Dedifferentiated amniotic fluid mesenchymal stem cell (primary cell): ENCODE data around the gene TROAP.
"Not testable (repeated sequence)": the region's sequence is repeated elsewhere in the genome, so short reads cannot be mapped to it uniquely, and the experiment has no call there.

Experiments used
- DNase-seq: peaks from one replicate; pipeline ENCODE4 v3.0.0-alpha.2; 2016; ENCODE audit errors: extremely low spot score

Gene TROAP

GRCh38 chr12:49366652-49367380 is 43.8 kb downstream of the TROAP start:
- DNase-seq: peak; percentile 82

GRCh38 chr12:49367381-49368239 is 44.6 kb downstream of the TROAP start, which contains the start of gene SPATS2:
SPATS2 (plus strand) TSS chr12:49367462; CDS start chr12:49461013, 93,551 bp downstream.
- no peak for DNase-seq

- DNase-seq: no peak
These were observed 45.2 kb downstream of the TROAP start for GRCh38 chr12:49368240-49368600.

DNA sequence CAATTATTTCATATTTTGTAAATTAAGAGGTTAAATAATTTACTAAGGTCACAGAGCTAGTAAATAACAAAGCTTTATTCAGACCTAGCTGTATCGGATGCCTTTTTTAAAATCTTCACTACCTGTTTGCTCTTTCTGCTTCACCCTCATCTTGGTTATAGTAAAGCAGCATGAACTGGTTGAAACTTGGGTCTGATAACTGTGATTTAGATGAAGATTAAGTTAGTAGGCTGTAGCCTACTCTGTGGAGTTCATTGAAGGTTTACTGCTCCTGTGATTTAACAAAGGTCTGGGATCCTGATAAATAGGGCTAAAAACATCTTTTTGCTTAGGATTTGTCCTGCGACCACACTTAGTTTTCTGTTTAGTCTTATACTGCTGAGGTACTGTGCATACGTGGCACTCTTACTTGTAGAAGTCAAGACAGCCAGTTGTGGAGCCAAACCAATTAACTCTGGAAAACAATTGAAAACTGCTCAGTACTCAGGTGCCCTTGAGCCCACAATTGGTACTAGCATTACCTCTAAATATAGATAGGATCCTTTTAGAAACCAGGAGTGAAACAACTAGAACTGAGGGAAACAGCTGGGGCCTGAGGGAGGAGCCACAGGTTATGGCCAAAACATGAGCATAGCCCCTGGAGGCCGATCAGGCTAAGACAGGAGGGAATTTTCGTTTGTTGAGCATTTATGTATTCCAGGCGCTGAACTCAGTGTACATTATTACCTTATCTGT is 46.5 kb downstream of the TROAP start:
- DNase-seq: no peak

- DNase-seq: no peak
These were observed 47.5 kb downstream of the TROAP start for GRCh38 chr12:49370539-49370938.

DNA sequence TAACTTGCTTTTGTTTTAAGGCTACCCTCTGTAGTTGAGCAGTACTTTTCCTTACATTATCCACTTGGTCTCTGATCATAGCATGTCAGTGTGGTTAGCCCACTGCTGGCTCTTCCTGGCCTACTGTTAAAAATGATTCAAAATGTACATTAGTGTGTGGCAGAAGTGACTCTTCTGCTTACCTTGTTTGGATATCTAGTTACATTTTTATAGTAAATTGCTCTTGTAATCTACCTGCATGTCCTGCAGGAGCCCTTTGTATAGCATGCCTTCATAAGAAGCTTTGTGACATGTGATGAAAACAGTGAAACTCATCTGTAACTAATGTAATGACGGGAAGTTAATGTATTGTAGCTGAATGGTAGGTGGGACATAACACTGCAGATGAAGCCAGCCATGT is 52.4 kb downstream of the TROAP start:
- no peak for DNase-seq

DNA sequence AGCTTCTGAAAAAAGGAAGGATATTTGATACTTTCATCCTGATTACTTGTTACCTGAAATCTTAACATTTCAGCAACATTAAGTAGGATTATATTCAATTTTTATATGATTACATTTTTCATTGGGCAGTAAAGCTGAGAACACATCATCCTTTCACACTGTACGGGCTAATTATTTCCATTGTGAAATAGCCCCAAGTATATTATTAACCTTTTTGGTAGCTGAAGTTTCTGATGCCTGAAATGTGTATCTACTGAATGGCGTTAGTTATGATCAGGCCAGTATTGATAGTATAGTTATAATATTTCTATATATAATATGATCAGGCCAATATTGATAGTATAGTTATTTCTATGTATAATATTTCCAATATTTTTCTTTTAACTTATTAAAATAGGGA is 54.3 kb downstream of the TROAP start:
- DNase-seq: no peak

DNA sequence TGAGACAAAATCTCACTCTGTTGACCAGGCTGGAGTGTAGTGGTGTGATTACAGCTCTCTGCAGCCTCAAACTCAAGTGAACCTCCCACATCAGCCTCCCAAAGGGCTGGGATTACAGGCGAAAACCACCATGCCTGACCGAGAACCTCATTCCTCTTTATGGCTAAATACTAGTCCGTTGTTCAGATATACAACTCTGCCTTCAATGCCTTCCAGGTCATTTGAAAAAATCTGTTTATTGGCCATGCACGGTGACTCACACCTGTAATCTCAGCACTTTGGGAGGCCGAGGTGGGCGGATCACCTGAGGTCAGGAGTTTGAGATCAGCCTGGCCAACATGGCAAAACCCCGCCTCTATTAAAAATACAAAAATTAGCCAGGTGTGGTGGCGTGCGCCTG is 57.1 kb downstream of the TROAP start:
- DNase-seq: not testable (repeated sequence)
